Left forelimb (tissue), 1 donor: ENCODE data around the gene COLGALT1.

Experiments used
- DNase-seq: peaks from one replicate; pipeline ENCODE4 v3.0.0-alpha.2; 2018; ENCODE audit warnings: low spot score

COLGALT1 gene

DNA sequence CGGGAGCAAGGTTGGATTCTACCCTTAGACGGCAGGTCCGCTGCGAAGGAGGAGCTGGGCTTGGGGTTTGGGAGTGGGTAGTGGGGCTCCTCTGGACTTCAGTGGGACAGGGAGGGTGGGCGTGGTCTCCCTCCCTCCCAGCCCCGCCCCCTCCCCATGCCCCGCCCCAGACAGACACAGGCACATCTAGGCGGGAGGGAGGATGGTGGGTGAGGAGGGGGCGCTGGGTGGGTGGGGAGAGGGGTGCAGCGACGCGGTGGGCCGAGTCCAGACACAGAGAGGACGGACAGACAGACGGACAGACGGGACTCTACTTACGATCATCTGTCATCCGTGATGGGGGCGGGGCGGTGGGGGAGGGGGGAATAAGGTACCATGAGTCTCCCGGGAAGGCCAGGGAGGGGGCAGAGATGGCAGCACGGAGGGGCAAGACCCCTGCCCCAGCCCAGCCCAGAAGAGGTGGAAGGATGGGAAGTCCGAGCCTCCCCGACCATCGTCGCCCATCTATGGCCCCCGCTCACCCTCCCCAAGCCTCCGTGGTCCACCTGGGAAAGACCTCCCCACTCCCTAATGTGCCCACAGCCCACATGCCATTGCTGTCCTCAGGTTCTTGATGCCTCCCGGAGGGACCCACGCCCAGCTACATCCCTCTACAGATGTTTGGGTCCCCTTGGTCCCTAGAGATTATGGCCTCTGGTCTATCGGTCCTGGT is 67.9 kb downstream of the COLGALT1 start:
- DNase-seq, result no peak

DNA sequence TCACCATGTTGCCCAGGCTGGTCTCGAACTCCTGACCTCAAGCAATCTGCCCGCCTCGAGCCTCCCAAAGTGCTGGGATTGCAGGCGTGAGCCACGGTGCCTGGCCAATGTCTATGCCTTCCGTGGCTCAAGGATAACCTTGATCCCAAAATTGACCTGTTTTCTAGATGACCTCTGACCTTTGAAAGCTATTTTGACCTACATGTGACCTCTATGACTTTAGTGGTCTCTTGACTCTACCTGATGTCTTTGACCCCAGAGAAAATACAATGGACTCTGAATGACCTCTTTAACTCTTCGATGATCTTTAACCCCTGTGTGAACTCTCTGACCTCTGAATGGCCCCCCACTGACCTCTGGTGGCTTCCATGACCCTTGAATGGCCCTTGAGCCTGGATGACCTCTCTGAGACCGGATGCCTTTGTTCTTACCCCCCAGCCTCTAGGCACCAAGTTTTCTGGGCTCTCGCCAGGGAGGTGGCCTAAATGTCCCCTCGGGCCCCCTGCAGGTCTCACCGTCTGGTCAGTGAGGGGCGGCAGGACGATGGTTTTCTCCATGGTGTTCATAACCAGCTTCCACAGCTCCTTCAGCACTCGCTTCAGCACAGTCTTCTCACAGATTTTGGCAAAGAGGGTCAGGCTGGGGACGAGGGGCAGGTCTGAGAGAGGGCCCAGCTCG is 69.0 kb downstream of the COLGALT1 start:
- no peak for DNase-seq

DNA sequence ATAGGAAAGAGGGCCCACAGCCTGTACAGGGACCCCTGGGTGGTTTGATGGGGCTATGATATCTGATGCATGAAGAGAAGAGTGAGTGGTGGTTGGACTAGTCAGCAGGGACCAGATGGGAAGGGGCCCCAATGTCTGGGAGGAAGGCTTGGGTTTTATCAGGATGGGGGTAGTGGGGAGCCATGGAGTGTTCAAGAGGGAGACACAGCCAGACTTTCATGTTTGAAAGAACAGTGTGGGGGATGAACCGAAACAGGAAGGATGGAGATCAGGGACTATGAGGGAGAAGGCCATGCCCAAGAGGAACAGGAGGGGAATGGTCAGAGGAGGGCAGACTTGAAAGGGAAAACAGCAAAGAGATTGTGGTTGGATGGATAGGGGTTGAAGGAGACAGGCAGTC is 69.6 kb downstream of the COLGALT1 start:
- DNase-seq, result no peak

DNA sequence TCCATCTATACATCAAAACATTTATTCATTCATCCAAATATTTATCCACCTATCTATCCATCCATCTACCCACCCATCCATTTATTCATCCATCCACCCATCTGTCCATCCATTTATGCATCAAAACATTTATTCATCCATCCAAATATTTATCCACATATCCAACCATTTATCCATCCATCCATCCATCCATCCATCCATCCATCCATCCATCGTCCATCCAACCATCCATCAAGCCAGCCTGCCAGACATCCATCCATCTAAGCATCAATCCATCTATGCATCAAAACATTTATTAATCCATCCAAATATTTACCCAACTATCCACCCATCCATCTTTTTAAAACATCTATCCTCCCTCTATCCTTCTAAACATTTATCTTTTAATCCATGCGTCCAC is 70.5 kb downstream of the COLGALT1 start:
- DNase-seq, result no peak

DNA sequence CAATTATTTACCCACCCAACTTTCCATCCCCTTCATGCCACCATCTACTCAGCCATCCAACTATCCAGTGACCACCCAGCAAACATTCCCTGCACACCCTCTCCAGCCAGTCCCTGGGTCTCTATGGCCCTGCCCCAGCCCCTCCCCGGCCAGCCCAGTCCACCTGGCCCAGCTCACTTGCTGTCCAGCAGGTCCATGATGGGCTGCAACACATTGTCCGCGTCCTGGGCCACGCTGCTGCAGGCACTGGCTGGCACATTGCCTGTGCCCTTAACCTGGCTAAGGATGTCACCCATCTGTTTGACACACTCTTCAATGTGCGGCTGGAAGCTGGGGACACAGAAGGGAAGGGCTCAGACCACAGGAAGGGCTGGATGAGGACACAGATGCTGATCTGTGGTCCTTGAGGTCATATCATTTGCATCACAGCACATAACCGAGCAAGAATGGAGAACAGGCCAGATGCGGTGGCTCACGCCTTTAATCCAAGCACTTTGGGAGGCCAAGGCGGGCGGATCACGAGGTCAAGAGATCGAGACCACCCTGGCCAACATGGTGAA is 71.1 kb downstream of the COLGALT1 start:
- no peak for DNase-seq

DNA sequence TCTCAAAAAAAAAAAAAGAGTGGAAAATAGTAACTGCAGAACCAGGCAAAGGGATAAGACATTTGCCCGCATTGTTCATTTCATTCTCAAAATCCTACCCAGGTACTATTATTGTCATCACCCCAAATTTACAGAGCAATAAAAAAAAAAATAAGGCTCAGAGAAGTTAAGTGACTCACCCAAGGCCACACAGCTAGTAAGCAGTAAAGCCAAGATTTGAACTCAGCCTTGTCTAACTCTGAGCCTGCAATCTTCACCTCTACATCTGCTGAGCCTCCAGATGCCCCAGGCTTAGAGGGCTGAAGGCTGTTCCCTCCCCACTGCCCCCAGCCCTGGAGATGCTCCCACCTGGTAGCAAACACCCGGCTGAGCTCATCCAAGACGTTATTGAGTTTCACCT is 71.7 kb downstream of the COLGALT1 start:
- DNase-seq, result no peak

DNA sequence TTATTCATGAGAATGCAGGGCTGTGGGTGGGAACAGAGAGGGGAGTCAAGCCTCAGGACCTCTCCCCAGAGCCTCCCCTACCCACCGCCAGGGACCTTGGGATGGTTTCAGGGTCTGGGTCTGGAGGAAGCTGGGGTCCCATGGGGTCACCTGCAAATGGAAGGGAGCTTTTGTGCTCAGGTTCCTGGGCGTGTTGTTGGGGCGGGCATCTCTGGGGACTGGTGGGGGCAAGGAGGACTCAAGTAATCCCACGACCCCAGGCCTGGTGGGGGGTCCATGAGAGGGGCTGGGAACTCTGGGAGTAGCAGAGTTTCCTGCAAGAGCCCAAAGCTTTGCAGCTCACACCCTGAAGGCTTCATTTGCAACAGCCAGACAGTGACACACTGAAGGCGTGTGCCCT is 72.5 kb downstream of the COLGALT1 start:
- no peak for DNase-seq

DNA sequence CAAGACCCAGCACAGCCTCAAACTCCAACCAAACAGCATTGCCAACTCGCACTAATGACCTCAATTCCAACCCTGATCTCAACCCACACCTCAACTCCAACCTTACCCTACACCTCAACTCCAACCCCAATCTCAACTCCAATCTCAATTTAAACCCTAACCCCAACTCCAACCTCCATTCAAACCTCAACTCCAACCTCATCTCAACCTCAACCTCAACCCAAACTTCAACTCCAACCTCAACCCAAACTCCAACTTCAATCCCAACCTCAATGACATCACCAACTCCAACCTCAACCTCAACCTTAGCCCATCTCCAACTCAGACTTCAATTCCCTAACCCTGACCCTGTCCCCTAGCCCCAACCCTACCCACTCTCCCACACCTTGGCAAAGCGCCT is 74.3 kb downstream of the COLGALT1 start:
- no peak for DNase-seq

DNA sequence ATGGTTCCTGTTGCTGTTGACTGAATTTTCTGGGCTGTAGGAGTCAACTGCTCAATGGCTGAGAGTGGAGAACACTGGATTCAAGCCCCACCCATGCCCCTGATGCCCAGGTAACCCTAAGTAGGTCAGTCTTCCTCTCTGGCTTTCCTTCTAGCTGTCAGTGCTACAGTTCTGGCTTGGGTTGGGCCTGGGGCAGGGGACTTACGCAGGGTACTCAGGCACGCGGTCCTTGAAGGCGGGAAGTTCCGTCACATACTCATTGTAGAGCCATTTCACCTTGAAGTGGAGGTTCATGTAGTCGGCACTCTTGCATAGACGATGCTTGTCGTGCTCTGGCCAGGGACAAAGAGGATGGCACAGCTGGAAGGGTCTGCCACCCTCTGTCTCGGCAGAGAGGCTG is 77.1 kb downstream of the COLGALT1 start:
- DNase-seq, result no peak
